Endothelial cell (in vitro differentiated cells): ENCODE measurements around the gene SNAPC2. TPM values are rescaled to one million over a fixed set of nuclear protein-coding genes. Genes with fewer than 3 reads are reported as not detected.
A peak's percentile ranks its signal among the peaks of the same experiment; 100 is the strongest.
"Not testable (repeated sequence)": the region's sequence is repeated elsewhere in the genome, so short reads cannot be mapped to it uniquely, and the experiment has no call there.

Experiments
- DNase-seq: peaks from one replicate; pipeline ENCODE4 v3.0.0; 2021; ENCODE audit warnings: low spot score
- H3K27ac Mint-ChIP-seq: one replicate; pipeline ENCODE4 v1.8.0; 2021; ENCODE audit warnings: mixed read lengths, inconsistent platforms; ENCODE audit not compliant: unreplicated experiment
- H3K27me3 Mint-ChIP-seq: one replicate; pipeline ENCODE4 v1.8.0; 2021; ENCODE audit warnings: mild to moderate bottlenecking, moderate library complexity, mixed read lengths, inconsistent platforms; ENCODE audit not compliant: unreplicated experiment
- H3K36me3 Mint-ChIP-seq: one replicate; pipeline ENCODE4 v1.8.0; 2021; ENCODE audit warnings: mild to moderate bottlenecking, low read depth, mixed read lengths, inconsistent platforms; ENCODE audit not compliant: unreplicated experiment
- H3K4me1 Mint-ChIP-seq: one replicate; pipeline ENCODE4 v1.8.0; 2021; ENCODE audit warnings: mild to moderate bottlenecking, mixed read lengths, inconsistent platforms; ENCODE audit not compliant: unreplicated experiment
- H3K4me3 Mint-ChIP-seq: one replicate; pipeline ENCODE4 v1.8.0; 2021; ENCODE audit warnings: mild to moderate bottlenecking, mixed read lengths, inconsistent platforms; ENCODE audit not compliant: unreplicated experiment
- H3K9me3 Mint-ChIP-seq: one replicate; pipeline ENCODE4 v1.8.0; 2021; ENCODE audit warnings: mixed read lengths, inconsistent platforms; ENCODE audit not compliant: unreplicated experiment
- CTCF ChIP-seq: fragments of 200-600 bp; sonication (generic); IDR thresholded peaks from one replicate; pipeline ENCODE4 v1.5.0; 2021; ENCODE audit warnings: antibody characterized with exemption; ENCODE audit not compliant: unreplicated experiment
- total RNA-seq: library from RNA; stranded (reverse); fragmentation: NEBNext Ultra II Directional; extraction: Animal tissue kit (Norgen Biotek cat#: 25700); gene quantifications from one replicate; pipeline ENCODE4 v1.2.1, GENCODE V29; 2021; ENCODE audit not compliant: unreplicated experiment

The SNAPC2 gene
- total RNA-seq, 1 donor from 2014 or later = 13.5 TPM

- Mint-ChIP-seq H3K4me1 (peaks cover 4% of the 10 kb centered on the region), H3K36me3 (peaks cover 11% of the 10 kb centered on the region), H3K27me3 (peaks cover 19% of the 10 kb centered on the region), H3K4me3 (peak overlapping the region; percentile 86), H3K27ac (peak overlapping the region; percentile 64), H3K9me3 (no peaks in the 10 kb centered on the region)
- no peak for DNase-seq
- no peak for TF ChIP-seq CTCF
These were observed 6.8 kb downstream of the SNAPC2 start for GRCh38 chr19:7926727-7927604.

DNA sequence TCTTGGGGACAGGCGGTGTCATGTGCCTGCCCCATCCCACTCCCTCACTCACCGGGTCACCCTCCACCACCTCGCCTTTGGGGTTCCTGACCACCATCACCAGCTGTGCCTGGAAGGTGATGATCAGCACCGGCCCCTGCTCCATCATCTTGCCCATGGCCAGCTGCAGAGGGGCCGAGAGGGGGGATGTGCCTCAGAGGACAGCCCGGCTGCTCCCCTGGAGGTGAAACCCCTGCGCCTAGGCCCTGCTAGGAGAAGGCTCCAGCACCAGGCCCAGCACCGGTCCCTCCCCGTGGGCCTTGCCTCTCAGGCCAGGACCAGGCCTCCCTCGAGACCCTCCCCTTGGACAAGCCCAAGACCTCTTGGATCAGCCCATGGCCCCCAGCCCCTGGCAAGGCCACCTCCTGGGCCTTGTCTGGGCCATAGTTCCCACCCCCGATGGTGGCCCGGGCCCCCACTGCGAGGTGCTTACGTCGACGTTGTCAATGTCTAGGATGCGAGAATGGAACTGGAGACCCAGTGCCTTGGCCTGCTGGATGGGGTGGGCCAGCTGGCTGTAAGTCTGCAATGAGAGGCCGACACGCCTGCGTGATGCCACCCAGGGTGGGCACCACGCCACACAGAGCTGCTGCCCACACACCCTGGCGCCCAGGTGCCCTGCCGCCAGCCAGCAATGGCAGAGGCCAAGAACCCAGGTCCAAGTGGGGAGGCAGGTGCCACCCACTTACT lies 7.6 kb downstream of the SNAPC2 start:
- no peak overlapping the region for H3K4me3 Mint-ChIP-seq
- H3K9me3 Mint-ChIP-seq = no peaks in the 10 kb centered on the region
- peaks cover 4% of the 10 kb centered on the region for H3K4me1 Mint-ChIP-seq
- peaks cover 8% of the 10 kb centered on the region for H3K36me3 Mint-ChIP-seq
- no peak for DNase-seq
- H3K27ac Mint-ChIP-seq = peak overlapping the region; percentile 81
- H3K27me3 Mint-ChIP-seq = peaks cover 19% of the 10 kb centered on the region
- no peak for TF ChIP-seq CTCF

DNA sequence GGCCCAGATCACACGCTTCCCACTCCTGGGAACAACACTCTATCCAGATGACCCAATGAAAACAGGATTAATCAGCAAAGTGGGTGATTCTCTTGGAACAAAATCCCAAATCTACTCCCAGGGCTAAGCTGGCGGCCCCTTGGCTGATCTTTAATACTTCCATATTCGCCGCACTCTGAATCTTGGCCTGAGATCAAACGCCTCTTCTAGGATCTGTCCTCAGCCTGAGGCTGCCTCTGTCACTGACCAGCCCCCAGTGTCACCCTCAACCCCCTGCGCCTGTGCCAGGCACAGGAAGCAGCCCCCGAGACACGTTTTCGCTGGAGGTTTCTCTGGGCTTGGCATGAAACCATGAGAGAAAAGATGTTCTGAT lies 8.2 kb downstream of the SNAPC2 start:
- peak overlapping the region; percentile 81 for H3K27ac Mint-ChIP-seq
- H3K9me3 Mint-ChIP-seq = no peaks in the 10 kb centered on the region
- peaks cover 4% of the 10 kb centered on the region for H3K36me3 Mint-ChIP-seq
- H3K4me1 Mint-ChIP-seq = peaks cover 4% of the 10 kb centered on the region
- no peak for TF ChIP-seq CTCF
- peak overlapping the region; percentile 84 for H3K4me3 Mint-ChIP-seq
- H3K27me3 Mint-ChIP-seq = peaks cover 14% of the 10 kb centered on the region
- DNase-seq = no peak

GRCh38 chr19:7928741-7929701 lies 8.9 kb downstream of the SNAPC2 start:
- Mint-ChIP-seq H3K4me3 (peak overlapping the region; percentile 84), H3K27me3 (peaks cover 13% of the 10 kb centered on the region), H3K27ac (peak overlapping the region; percentile 48), H3K36me3 (peaks cover 4% of the 10 kb centered on the region), H3K9me3 (no peaks in the 10 kb centered on the region), H3K4me1 (peaks cover 4% of the 10 kb centered on the region)
- peak; percentile 79 for DNase-seq
- peak; percentile 60 for TF ChIP-seq CTCF

- not testable (repeated sequence) for H3K36me3 Mint-ChIP-seq, DNase-seq, H3K27ac Mint-ChIP-seq, H3K9me3 Mint-ChIP-seq, H3K4me3 Mint-ChIP-seq, H3K4me1 Mint-ChIP-seq
- H3K27me3 Mint-ChIP-seq = peaks cover 13% of the 10 kb centered on the region
These were observed 9.9 kb downstream of the SNAPC2 start for GRCh38 chr19:7930030-7930429.
